GM18511 (cell line): ENCODE data around the gene COL23A1.

ENCODE experiments used
- ATAC-seq: cut with Tn5 transposase; IDR thresholded peaks from one replicate; pipeline ENCODE4 v1.9.1; 2021; ENCODE audit warnings: mild to moderate bottlenecking, moderate library complexity; ENCODE audit not compliant: unreplicated experiment

Gene COL23A1

DNA sequence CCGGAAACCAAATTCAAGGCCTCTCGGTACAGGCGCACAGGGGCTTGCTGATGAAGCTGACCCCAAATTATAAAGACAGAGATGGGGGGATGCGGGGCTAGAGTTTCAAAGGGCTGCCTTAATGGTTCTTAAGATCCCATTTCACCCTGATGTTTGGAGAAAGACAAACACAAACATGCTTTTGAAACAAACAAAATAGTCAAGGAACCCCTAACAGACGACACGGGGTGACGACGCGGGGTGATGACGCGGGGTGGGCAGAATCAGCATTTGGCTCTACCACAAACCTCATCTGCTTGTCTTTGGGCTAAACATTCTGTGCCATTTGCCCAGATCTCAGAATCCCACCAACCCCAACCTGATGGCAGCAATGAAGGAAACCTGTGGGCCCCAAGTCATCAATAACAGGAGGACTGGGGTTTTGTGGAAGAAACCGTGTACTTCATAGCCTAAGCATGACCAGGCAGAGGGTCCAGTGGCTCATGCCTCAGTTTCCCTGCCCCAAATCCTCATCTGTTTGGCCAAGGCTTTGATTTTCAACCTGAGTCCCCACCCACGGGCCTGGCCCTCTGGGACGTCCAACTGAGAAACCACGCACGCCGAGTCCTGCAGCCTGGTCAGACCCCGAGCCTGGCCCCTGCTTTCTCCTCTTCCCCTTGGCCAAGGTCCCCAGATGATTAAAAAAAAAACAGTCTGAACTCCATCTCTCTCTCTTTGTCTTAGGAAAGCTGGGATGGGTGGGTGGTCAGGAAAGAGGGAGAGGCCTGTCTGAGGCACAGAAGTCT, 148.5 kb downstream of the COL23A1 start:
- ATAC-seq = no peak

DNA sequence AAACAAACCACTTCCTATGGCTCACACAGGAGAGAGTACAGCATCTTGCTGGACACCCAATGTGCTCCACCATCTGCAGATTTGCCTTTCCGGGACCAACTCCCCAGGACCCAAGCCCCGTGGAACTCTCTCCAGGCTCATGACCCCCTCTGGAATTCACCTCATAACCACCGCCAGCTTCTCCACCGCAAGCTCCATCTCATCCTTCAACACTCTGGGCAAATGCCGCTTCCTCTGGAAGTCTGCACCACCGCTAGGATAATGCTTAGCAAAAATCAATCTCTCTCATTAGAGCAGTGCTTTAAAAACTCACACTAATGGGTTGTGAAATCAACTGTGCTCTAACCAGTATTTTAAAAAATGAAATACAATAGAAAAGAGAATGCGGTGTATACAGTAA, 150.0 kb downstream of the COL23A1 start:
- no peak for ATAC-seq

DNA sequence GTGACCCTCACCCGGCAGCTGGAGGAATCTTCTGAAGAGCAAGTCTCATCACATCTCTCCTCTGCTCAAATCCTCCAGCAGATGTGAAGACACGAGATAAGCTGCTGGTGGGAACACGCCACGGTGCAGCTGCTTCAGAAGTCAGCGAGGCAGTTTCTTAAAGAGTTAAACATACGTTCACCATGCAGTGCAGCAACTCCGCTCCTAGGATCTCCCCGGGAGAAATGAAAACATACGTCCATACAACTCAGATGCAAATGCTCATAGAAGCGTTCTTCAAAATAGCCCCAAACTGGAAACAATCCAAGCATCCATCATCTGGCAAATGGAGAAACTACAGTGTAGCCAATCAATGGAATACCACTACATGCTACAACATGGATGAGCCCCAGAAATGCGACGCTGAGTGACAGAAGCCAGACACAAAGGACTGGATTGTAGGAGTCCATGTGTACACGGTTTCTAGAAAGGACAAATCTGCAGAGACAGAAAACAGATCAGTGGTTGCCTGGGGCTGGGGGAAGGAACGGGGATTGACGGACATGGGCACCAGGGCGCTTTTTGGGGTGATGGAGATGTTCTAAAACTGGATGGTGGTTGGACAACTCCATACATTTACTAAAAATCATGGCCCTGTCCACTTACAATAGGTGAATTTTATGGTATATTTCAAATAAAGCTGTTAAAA, 150.6 kb downstream of the COL23A1 start:
- no peak for ATAC-seq

DNA sequence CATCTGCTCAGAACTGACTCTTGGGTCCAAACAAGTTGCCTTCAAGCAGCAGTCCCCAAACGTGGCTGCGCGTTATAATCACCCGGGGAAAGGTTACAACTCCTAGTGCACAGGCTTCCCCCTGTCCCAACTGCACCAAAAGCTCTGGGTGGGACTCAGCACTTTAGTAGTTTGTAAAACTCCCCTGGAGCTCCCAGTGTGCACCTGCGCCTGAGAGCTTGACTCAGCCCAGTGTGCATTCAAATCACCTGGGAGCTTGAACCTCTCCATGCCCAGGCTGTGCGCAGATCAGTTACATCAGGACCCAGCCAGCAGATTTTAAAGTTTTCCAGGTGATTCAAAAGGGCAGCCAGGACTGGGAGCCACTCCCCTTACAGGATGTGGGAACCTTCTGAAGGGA, 151.4 kb downstream of the COL23A1 start:
- no peak for ATAC-seq

DNA sequence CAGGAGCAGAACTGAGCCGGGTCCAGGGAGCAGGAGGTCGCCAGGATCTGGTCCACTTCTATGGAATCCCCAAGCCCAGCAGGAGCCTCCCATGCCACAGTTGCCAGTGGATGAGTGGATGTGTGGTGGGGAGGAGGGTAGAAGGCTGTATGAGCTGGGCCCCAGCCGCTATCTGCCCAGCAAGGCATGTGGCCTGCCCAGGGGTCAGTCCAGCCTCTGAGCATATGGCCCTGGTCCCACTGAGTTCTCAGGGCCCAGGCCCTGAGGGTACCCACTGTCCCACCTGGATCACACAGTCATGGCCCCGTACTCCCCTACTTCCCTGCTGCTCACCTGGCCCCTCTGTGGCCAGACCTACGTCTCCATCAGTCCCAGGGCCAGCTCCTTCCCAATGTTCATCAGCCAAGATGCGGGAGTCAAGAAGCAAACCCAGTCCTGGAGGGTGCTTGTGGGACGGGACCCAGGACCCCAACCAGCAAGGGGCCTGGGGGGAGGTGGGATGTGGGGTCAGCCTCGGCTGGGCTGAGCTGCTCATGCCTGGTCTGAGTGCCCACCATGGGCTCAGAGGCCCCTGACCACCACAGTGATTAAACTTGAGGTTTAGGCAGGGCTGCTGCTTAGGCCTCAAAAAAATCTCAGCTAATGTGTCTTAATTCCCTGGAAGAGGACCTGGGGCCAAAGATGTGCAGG, 152.7 kb downstream of the COL23A1 start:
- ATAC-seq = no peak

DNA sequence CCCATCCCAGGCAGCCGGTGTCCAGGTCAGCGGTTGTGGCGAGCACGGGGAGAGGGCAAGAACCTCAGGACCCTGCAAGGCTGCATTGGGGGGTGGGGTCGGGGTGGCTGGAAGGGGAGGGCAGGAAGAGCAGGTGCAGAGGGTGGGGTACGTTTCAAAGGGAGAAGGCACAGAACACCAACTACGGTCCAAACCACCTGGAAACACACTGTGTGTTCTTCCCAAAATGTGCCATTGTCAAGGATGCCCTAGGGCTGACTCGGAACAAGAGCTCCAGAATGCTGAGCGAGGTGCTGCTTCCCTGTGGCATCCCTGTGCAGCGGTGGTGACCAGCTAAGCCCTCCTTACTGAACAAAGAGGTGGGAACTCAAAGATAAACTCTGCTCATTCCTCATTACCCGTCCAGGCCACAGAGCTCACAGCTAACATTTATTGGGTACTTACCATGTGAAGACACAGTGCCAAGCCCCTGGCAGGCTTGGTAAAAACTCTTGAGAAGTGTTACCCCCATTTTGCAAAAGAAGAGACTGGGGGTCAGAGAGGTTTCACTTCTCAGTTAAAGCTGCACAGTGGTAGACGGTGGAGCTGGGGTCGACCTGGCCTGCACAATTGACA, 153.8 kb downstream of the COL23A1 start:
- no peak for ATAC-seq

DNA sequence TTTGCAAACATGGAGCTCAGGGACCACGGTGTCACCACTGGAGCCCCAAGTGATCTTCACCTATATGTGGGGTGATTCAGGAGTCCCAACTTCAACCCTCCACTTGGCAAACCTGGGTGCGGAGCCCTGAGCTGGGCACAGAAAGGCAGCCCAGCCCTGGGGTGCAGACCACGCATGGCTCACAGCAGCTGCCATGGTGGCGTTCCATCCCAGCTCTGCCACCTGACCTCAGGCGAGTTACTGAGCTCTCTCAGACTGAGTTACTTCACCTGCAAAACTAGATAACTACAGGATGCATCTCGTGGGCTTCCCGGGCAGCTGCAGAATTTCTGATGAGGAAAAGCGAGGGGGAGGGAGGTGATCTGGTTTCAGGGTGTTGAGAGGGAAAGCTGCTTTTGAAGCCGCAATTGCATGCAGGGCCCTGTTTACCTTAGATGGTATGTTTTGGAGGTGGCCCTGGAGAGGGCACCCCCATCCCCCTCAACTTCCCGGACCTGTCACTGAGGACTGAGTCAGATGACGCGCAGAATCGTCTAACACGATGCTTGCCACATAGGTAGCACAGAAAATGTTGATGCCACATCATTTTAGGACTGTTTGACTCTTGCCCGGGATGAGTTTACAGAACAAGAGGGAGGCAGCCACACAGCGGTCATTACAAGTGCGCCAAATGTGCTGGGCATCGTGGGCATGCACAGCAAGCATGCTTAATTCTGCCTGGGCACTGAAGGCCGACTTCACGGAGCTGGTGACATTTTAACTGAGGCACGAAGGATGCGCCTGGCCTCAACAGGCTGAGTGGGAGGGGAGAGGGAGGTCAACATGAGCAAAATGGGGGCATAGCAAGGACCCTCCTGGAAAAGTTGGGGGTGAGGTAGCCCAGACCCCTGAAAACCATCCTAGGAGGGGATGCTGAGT, 154.6 kb downstream of the COL23A1 start:
- no peak for ATAC-seq

DNA sequence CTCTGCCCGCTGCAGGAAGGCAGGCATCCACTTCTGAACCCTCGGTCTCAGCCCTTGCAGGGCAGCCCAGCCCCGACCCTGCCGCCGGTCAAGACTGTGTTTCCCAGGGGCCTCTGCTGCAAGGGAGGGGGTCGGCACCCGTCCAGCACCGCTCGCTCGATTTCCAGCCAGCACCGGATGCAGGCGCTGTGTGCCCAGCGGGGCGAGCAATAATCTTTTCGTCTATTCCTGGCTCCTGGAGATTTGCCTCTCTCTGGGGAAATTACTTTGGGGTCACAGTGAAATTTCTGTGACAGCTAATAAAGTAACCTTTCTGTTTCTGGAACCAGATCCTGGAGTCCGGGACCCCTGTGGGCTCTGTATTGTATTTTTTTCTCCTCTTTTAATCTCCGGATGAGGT, 155.3 kb downstream of the COL23A1 start:
- ATAC-seq = no peak

DNA sequence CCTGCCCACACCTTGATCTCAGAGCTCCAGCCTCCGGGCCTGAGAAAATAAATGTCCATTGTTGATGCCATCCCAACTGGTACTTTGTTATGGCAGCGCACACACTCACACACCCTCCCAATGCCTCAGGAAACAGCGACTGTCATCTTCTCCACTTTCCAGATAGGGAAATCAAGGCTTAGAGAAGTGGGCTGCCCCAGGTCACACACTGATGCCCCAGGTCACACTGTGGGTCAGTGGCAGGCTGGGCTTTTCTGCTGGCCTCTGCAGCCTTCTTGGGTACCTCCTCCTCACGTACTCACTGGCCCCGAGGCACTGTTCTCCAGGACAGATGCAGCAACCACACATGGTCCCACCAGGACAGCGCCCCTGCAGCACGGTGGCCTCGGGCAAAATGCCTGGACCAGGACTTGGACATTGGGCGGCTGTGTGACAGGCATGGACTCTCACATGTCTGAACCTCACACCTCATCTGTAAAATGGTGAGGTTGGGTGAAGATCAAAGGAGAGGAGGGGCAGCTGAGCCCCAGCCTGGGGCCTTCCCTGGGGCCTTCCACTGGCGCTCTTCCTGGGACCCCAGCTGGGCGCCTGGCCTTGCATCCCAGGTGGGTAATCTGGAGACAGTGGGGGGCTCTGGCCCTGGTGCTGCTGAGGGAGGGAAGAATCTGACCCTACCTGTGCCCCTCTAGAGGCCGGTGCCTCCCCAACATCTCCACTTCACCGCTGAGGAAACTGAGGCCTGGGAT, 156.0 kb downstream of the COL23A1 start:
- ATAC-seq = no peak

DNA sequence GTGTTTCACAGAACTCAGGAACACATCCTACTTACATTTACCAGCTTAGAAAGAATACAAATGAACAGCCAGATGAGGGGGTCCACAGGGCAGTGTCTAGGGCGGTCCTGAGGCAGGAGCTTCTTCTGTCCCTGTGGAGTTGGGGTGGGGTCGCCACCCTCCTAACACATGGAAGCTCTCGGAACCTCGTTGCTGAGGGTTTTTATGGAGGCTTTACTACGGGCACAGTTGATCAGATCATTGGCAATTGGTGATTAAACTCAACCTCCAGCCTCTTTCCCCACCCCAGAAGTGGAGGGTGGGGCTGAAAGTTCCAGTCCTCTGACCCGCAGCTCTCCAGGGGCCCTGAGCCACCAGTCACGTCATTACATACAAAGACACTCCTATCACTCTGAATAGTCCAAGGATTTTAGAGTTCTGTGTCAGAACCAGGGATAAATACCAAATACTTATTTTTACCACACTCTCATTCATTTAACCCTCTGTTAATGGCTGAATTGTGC, 156.9 kb downstream of the COL23A1 start:
- no peak for ATAC-seq

DNA sequence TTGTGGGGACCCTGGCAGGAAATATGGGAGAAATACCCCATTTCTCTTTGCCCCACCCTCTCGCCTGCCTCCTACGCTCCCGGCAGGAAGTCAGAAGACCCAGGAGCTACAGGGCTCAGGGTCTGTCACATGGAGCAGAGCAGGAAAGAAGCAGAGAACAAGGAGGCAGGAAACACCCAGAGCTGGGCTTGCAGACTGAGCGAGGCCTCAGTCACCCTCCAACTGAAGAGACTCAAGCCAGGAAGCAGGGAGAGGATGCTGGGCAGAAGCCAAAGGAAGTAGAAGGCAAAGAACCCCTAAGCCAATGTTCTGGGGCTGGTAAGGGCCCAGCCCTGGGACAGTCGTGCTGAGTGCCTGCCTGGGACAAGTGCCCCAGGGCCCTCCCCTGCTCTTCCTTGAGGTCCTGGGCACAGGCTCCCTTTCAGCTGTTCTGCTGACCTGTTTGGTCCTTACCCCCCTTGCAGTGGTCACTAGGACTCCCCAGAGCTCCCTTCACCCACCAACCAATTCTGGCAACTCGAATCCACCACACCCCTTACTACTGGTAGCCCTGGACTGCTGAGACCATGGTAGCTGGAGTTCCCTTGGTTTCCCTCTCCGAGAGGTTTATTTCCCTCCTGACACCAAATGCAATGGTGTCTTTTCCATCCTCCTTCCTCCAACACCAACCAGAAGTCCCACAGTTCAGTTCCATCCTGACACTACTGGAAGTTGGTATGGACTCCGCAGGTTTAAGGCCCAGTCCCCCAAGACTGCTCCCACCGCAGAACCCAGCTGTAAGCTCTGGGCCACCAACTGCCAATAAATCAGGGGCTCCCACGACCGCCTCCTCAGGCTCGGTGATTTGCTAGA, 157.5 kb downstream of the COL23A1 start:
- ATAC-seq = no peak

DNA sequence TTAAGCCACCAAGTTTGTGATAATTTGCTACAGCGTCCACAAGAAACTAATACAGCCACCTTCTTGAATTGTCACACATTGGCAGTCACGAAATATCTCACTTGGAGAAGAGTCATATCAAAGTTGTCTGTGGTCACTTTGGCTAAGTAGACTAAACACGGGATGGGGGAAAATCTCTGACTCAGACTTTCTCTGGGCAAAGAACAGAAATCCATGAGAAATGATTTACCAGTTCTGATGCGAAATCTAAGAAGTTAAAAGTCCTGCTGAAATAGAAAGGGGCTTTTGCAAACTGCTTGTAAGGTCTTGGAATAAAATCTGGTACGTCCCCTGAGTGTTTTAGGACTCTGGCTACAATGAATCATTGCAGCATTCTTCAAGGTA, 158.4 kb downstream of the COL23A1 start:
- ATAC-seq = no peak

DNA sequence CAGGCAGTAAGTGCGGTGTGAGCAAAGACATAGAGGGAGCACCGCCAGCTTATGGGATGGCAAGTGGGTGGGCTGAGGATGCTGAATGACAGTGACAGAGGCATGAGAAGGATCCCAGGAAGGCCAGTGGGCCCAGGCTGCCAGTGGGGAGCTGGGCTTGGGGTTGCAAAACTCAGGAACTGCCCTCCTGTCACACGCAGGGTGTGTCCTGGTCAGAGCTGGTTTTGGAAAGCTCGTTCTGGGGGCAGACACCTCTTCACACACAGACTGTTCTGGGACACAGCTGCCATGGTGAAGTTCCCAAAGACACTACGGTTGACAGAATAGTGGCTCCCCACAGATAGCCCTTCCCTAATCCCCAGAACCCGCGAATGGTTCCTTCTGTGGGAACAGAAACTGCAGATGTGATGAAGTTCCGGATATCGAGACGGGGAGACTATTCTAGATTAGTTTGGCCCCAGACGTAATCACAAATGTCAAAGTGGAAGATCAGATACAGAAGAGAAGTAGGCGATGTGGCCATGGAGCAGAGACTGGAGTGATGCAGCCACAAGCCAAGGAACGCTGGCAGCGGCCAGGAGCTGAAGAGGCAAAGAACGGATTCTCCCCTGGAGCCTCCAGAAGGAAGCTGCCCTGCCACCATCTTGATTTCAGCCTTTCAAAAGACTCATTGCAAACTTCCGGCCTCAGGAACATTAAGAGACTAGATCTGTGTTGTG, 159.0 kb downstream of the COL23A1 start:
- no peak for ATAC-seq

DNA sequence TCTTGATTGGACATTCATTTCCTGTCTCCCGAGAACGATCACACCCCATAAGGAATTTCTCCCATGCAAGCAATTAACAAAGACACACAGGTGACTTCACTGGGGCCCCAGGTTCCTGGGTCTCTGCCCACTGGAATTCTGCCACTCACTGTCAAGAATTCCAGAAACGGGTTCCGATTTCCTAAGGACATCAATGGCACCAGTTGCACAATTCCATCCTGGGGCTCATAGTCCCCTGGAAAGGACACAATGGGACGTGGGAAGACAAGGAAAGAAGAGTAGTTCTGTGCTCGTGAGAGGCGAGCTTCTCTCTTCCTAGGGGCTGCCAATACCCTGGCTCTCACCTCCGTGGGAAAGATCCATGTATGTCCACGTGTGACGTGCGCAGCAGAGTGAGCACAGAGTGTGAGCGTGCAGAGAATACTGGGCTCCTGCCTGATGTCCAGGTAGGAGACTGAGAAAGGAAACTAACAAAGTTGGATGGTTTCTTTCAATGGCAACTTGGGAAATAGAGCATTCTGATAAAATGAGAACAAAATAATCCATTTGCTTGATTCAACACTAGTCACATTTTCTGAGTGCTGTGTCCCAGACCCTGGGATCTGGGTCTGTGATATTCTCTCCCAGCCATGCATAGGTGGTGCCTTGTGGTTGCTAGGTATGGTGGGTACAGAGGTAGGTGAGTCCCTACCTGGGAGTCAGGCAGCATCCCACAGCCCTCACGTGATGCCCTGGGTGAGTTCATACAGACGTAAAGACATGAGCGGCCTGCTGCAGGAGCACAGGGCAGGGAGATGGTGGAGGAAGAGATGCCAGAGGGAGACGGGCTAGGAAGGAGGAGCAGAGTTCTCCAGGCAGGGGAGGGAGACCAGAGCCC, 159.8 kb downstream of the COL23A1 start:
- ATAC-seq = no peak

DNA sequence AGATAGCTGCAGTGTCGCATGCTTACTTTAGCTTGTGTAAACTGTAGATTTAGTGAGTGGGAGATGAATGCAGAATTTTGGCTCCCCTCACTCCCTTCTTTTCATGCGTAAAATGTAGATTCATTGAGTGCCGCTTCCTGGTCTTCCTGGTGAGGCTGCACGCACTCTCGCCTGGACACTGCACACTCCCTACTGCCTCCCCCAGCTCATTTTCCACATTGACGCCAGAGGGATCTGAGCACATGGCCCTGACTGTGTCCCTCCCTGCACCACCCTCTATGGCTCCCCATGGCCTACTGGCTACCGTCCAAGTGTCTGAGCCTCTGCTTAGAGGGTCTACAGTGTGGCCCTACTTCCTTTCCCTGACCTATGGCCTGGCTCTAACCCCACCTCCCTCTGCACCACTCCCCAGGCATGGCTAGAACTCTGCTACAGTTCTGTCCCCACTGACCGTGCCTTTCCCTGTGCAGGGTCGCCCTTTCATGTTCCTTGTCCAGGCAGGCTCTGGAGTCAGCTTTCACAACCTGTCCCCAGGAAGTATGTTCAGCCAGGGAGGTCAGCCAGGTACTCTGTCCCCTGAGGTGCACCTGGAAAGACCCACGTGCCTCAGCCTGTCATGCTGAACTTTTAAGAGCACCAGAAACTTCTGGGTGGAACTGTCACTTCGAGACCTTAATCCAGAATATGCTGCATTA, 160.6 kb downstream of the COL23A1 start:
- ATAC-seq = no peak

DNA sequence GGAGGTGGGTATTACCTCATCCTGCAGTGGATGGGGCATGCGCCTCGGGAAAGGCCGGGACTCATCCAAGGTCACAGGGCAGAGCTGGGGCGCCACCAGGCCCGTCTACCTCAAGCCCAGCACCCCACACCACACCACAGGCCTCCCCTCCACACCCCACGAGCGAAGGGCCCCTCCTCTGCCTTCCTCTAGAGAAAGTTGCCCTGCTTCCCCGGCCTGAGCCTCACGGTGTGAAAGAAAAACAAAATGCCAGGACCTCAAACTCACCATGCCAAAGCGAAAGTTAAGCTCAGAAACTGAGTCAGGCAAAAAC, 161.1 kb downstream of the COL23A1 start:
- ATAC-seq = no peak
